GM12878 (cell line): ENCODE data around the gene CTRL. TPM values are rescaled to one million over a fixed set of nuclear protein-coding genes. Genes with fewer than 3 reads are reported as not detected.

Source experiments
- ATAC-seq: fragments of 200-7000 bp; cut with Tn5 transposase; 3 replicates; pipeline ENCODE4 v1.9.1; 2020; ENCODE audit warnings: mild to moderate bottlenecking, moderate library complexity
- BruUV-seq: library from RNA; stranded (reverse); fragments of 400-500 nt; replicated peaks from 2 replicates; lab custom pipeline; 2021; lab: Mats Ljungman, UMichigan
- CTCF ChIA-PET: fragments of 300-600 bp; sonication (Branson Sonifier 250); formaldehyde crosslinking; extraction: SDS; loops from one replicate; lab custom pipeline; 2021; ENCODE audit warnings: inconsistent platforms; lab: Yijun Ruan, JAX
- POLR2A ChIA-PET: fragments of 350-600 bp; formaldehyde crosslinking; extraction: SDS; loops from one replicate; lab custom pipeline; 2021; ENCODE audit warnings: inconsistent platforms; lab: Charles Lee
- RAD21 ChIA-PET: fragments of 300-600 bp; sonication (Branson Sonifier 250); formaldehyde crosslinking; loops from one replicate; lab custom pipeline; 2023; ENCODE audit warnings: antibody characterized with exemption; ENCODE audit not compliant: unreplicated experiment; lab: Charles Lee
- SMC1A ChIA-PET: fragments of 300-600 bp; sonication (Branson Sonifier 250); formaldehyde crosslinking; loops from one replicate; lab custom pipeline; 2023; ENCODE audit not compliant: unreplicated experiment, uncharacterized antibody; lab: Charles Lee
- DNase-seq: peaks from one replicate; pipeline ENCODE4 v3.0.0-alpha.2; 2011; ENCODE audit warnings: low read depth, low spot score
- FAIRE-seq: peaks from 3 replicates; lab custom pipeline; 2011; peaks lifted over from hg19 to GRCh38; lab: Jason Lieb, UNC
- H2AFZ ChIP-seq: 2 replicates; pipeline ENCODE4 v1.6.0; 2011; ENCODE audit warnings: low read depth, low read length, control low read depth; ENCODE audit not compliant: control insufficient read depth
- H3K27ac ChIP-seq: 2 replicates; pipeline ENCODE4 v1.5.1; 2011; ENCODE audit warnings: control low read depth; ENCODE audit not compliant: control insufficient read depth, insufficient read depth
- H3K27me3 ChIP-seq, 2 experiments: replicated peaks in 1 of 2; 2 replicates each; pipeline versions ENCODE4 v1.6.0 to v1.6.1; 2011; ENCODE audit warnings: low read length in 1 of 2; ENCODE audit not compliant: control insufficient read depth in 2 of 2, insufficient read depth in 2 of 2
- H3K36me3 ChIP-seq, 2 experiments: 2 replicates each; pipeline ENCODE4 v1.5.1; 2011; ENCODE audit warnings: low read length in 1 of 2; ENCODE audit not compliant: control insufficient read depth in 2 of 2, insufficient read depth in 2 of 2
- H3K4me1 ChIP-seq: 2 replicates; pipeline ENCODE4 v1.6.1; 2011; ENCODE audit warnings: mild to moderate bottlenecking, low read length, moderate library complexity, mixed read lengths; ENCODE audit not compliant: control insufficient read depth, insufficient read depth
- H3K4me2 ChIP-seq: 2 replicates; pipeline ENCODE4 v1.6.0; 2011; ENCODE audit warnings: control low read depth; ENCODE audit not compliant: control insufficient read depth, insufficient read depth
- H3K4me3 ChIP-seq: fragments of 200-600 bp; sonication (generic); 2 replicates; pipeline ENCODE4 v1.5.1; 2016
- H3K79me2 ChIP-seq: 2 replicates; pipeline ENCODE4 v1.6.0; 2011; ENCODE audit warnings: low read length; ENCODE audit not compliant: control insufficient read depth, insufficient read depth
- H3K9ac ChIP-seq: 2 replicates; pipeline ENCODE4 v1.8.0; 2011; ENCODE audit warnings: low read length, control low read depth, mixed read lengths; ENCODE audit not compliant: control insufficient read depth, insufficient read depth
- H3K9me3 ChIP-seq: replicated peaks from 3 replicates; pipeline ENCODE4 v1.5.1; 2011; ENCODE audit warnings: mild to moderate bottlenecking, low read length; ENCODE audit not compliant: control insufficient read depth, insufficient read depth
- H4K20me1 ChIP-seq: 2 replicates; pipeline ENCODE4 v1.6.0; 2011; ENCODE audit not compliant: control insufficient read depth, insufficient read depth
- ATF7 ChIP-seq: fragments of 450-650 bp; IDR thresholded peaks from 2 replicates; pipeline ENCODE4 v1.6.1; 2016; ENCODE audit warnings: low read depth, mild to moderate bottlenecking
- CEBPB ChIP-seq, 2 experiments: fragments of 150-350 bp in 1 of 2; IDR thresholded peaks; 2 replicates each; pipeline ENCODE4 v1.6.1; 2012 to 2014; ENCODE audit warnings: low read depth in 2 of 2, low read length in 2 of 2, borderline replicate concordance in 1 of 2, inconsistent platforms in 1 of 2
- ELK1 ChIP-seq: IDR thresholded peaks from 2 replicates; pipeline ENCODE4 v1.6.1; 2012; ENCODE audit warnings: low read depth, low read length, improper control_type of control experiment
- FOS ChIP-seq: IDR thresholded peaks from 3 replicates; pipeline ENCODE4 v1.6.1; 2011; ENCODE audit warnings: borderline replicate concordance; ENCODE audit not compliant: insufficient read length; ENCODE audit errors: extremely low read depth
- GATAD2B ChIP-seq: fragments of 450-650 bp; conservative IDR thresholded peaks from 2 replicates; pipeline ENCODE4 v1.6.1; 2017; ENCODE audit warnings: low read depth, mild to moderate bottlenecking, moderate library complexity
- HDAC2 ChIP-seq: fragments of 200-600 bp; sonication (generic); IDR thresholded peaks from 2 replicates; pipeline ENCODE4 v1.6.1; 2017
- IKZF2 ChIP-seq, 2 experiments: fragments of 450-650 bp; IDR thresholded peaks; 2 replicates each; pipeline ENCODE4 v1.6.1; 2017; ENCODE audit warnings: mild to moderate bottlenecking in 2 of 2, moderate library complexity in 2 of 2
- MTA2 ChIP-seq: fragments of 450-650 bp; IDR thresholded peaks from 2 replicates; pipeline ENCODE4 v1.6.1; 2016; ENCODE audit warnings: low read depth, mild to moderate bottlenecking, moderate library complexity
- NR2C1 ChIP-seq: fragments of 450-650 bp; IDR thresholded peaks from 2 replicates; pipeline ENCODE4 v1.6.1; 2017; ENCODE audit warnings: antibody characterized with exemption, mild to moderate bottlenecking, moderate library complexity
- POLR2AphosphoS2 ChIP-seq: IDR thresholded peaks from 2 replicates; pipeline ENCODE4 v1.6.1; 2011; ENCODE audit warnings: low read depth, mild to moderate bottlenecking, low read length, improper control_type of control experiment, moderate library complexity
- RAD21 ChIP-seq: IDR thresholded peaks from 2 replicates; pipeline ENCODE4 v1.6.1; 2011; ENCODE audit warnings: mild to moderate bottlenecking, low read depth, low read length, moderate library complexity; ENCODE audit not compliant: insufficient read depth
- SREBF1 ChIP-seq: IDR thresholded peaks from 2 replicates; pipeline ENCODE4 v1.6.1; 2012; ENCODE audit warnings: mild to moderate bottlenecking, low read length
- SREBF2 ChIP-seq: IDR thresholded peaks from 2 replicates; pipeline ENCODE4 v1.6.1; 2012; ENCODE audit warnings: mild to moderate bottlenecking, low read length
- WRNIP1 ChIP-seq: IDR thresholded peaks from 2 replicates; pipeline ENCODE4 v1.6.1; 2011; ENCODE audit warnings: low read depth, low read length, improper control_type of control experiment, borderline replicate concordance
- WGBS: methylation state at CpG from one replicate; pipeline ENCODE4 v1.1.6; 2016; ENCODE audit warnings: low lambda C conversion rate; ENCODE audit not compliant: insufficient replicate concordance, insufficient coverage; ENCODE audit errors: missing lambda C conversion rate; 5-methylcytosine and 5-hydroxymethylcytosine counted together
- in situ Hi-C: fragments of 300-500 bp; cut with MboI; formaldehyde crosslinking; loops from 9 replicates; pipeline ENCODE4 v1.14.3; 2018; ENCODE audit warnings: mixed read lengths
- intact Hi-C: fragments of 100-400 bp; cut with micrococcal nuclease; formaldehyde crosslinking; loops from one replicate; pipeline ENCODE4 v1.14.2; 2022; ENCODE audit not compliant: unreplicated experiment
- polyA plus RNA-seq, 11 experiments: library from polyadenylated mRNA; depleted of rRNA in 4 of 11; unstranded in 6 of 11; stranded (reverse) in 5 of 11; fragments of >200 nt; fragmentation: Nextera tagmentation in 4 of 11; fragmentation: Illumina TruSeq in 1 of 11; extraction: Ambion mirVana in 4 of 11; extraction: Trizol in 1 of 11; gene quantifications; 1 replicate in 1 of 11; 2 replicates in 10 of 11; pipeline versions ENCODE4 v1.2.1 to v1.2.3, GENCODE V29; 2011 to 2016; ENCODE audit warnings: inconsistent platforms in 2 of 11, missing spikeins in 2 of 11, low read depth in 1 of 11
- total RNA-seq, 4 experiments: library from RNA; depleted of rRNA in 3 of 4; stranded (reverse); fragments of >200 nt in 3 of 4; fragmentation: Illumina TruSeq in 1 of 4; extraction: Trizol in 1 of 4; gene quantifications; 2 replicates each; pipeline versions ENCODE4 v1.2.1 to v1.2.3, GENCODE V29; 2013 to 2021
- TF ChIP-seq, protein P1 (sequence below): IDR thresholded peaks from 2 replicates; pipeline ENCODE4 v1.6.1; 2011; ENCODE audit warnings: low read depth, mild to moderate bottlenecking, low read length, moderate library complexity, borderline replicate concordance; ENCODE audit errors: extremely low read depth
- TF ChIP-seq, protein P2 (sequence below): fragments of 450-650 bp; IDR thresholded peaks from 2 replicates; pipeline ENCODE4 v1.6.1; 2014; ENCODE audit warnings: mild to moderate bottlenecking

Gene CTRL
- total and polyA plus RNA-seq, 10 of the 15 experiments (the other 5 are each of a cell fraction or from before 2014, with no cell fraction given), result 1.1 to 4.9 (median 2.6) TPM

DNA sequence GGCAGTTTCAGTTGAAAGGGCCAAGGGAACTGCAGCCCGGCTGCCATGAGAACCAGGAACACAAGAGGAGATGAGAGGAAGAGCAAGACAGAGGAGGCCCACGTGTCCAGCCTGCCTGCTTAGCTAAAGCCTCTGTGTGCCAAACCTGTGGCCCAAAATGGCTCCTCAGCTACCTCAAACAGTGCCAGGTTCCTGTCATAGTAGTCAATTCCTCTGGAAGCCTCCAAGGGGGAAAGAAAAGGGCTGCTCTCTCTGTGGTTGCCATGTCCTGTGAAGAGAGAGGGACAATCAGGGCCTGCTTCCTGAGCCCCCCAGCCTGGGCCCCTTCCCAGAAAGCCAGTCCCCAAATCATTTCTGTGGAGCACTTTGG is 31.6 kb upstream of the CTRL start:
- in situ Hi-C loops, result no loop called here
- Histone ChIP-seq H3K36me3 (peaks cover 4 to 6% of the 10 kb centered on the region in 2 experiments; a peak in 3 of 4 replicates), H3K27ac (no peak overlapping the region), H3K4me1 (peaks cover 18% of the 10 kb centered on the region), H3K79me2 (peaks cover 20% of the 10 kb centered on the region), H2AFZ (no peak overlapping the region), H3K9ac (no peak overlapping the region), H3K4me2 (no peak overlapping the region), H3K27me3 (no peaks in the 10 kb centered on the region), H3K9me3 (no peaks in the 10 kb centered on the region), H4K20me1 (no peaks in the 10 kb centered on the region), H3K4me3 (no peak overlapping the region)
- 86% methylated on average over 2 of the region's 2 CpGs for WGBS
- ATAC-seq (no peak), FAIRE-seq (no peak), DNase-seq (no peak)
- ChIA-PET SMC1A (no interaction called here), RAD21 (no interaction called here), POLR2A (interaction anchor here (1.0 kb wide), 1 partner anchor 22 kb away, joined by 3 read pairs; no protein-coding TSS in a partner anchor), CTCF (interaction anchor here (0.9 to 1.1 kb wide), 2 partner anchors 19 to 149 kb away, joined by 3 to 4 read pairs; partner anchors contain the start of gene LCAT)
- no TSS peak for BruUV-seq
- intact Hi-C loops, result no loop called here
- TF ChIP-seq NR2C1, result no peak
- TF ChIP-seq RAD21, result no peak
- TF ChIP-seq POLR2AphosphoS2, result no peak
- TF ChIP-seq MTA2, result no peak
- TF ChIP-seq, protein P1, sequence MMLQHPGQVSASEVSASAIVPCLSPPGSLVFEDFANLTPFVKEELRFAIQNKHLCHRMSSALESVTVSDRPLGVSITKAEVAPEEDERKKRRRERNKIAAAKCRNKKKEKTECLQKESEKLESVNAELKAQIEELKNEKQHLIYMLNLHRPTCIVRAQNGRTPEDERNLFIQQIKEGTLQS, result no peak
- TF ChIP-seq GATAD2B, result no peak
- no peak for TF ChIP-seq SREBF2
- no peak for TF ChIP-seq FOS
- TF ChIP-seq, protein P2, sequence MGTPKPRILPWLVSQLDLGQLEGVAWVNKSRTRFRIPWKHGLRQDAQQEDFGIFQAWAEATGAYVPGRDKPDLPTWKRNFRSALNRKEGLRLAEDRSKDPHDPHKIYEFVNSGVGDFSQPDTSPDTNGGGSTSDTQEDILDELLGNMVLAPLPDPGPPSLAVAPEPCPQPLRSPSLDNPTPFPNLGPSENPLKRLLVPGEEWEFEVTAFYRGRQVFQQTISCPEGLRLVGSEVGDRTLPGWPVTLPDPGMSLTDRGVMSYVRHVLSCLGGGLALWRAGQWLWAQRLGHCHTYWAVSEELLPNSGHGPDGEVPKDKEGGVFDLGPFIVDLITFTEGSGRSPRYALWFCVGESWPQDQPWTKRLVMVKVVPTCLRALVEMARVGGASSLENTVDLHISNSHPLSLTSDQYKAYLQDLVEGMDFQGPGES, result no peak
- TF ChIP-seq IKZF2 (IDR thresholded peaks at IDR 0.05), result no peak
- TF ChIP-seq SREBF1, result no peak
- no peak for TF ChIP-seq ELK1
- TF ChIP-seq WRNIP1, result no peak
- no peak for TF ChIP-seq HDAC2
- no peak for TF ChIP-seq ATF7
- TF ChIP-seq CEBPB (IDR thresholded peaks at IDR 0.05; ENCODE audit: borderline replicate concordance in 1 of 2, low read depth in 2 of 2, low read length in 2 of 2), result no peak
